HG02678 (cell line): ENCODE data around the gene OPA3.
"Not testable (repeated sequence)": the region's sequence is repeated elsewhere in the genome, so short reads cannot be mapped to it uniquely, and the experiment has no call there.

Experiments
- ATAC-seq: cut with Tn5 transposase; IDR thresholded peaks from one replicate; pipeline ENCODE4 v1.9.1; 2021; ENCODE audit warnings: mild to moderate bottlenecking, moderate library complexity; ENCODE audit not compliant: unreplicated experiment

Gene OPA3

DNA sequence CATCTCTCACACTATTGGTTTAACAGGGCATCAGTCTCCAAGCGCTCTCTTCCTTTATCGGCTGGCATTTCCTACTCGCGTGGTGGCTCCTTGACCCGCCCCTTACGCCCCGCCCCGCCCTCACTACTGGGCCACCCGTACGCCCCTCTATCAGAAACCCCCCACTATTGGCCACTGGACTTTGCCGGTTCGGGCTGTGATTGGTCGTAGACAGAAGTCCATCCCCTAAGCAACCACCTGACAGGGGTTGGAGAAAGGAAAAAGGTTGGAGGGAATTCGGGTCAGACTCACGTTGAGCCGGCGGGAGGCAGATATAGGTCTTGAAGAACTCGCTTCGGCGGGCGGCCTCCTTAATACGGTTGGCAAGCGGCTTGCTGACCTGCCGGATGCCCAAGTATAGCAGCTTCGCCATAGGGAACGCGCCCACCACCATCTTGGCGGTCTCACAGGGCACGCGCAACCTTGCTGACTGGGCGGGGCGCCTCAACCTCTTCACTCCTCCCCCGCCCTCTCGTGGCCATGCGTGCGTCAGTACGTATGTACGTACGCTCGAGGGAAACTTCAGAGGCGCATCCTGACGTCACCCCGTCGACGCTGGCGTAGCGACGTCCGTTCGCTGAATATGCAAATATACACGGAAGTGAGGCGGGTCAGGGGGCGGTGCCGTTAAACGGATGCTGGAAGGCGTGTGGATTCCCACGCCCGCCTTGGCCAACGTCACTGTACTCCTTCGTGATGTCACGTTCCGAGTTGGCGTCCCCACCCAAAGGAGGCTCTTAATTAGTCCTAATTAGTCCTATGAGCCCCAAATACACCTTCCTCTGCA, at the start of gene OPA3:
TSS of gene OPA3 (minus strand) at position 471 of the 826 bp plus-strand sequence. CDS start at position 433, 38 bp downstream.
- ATAC-seq = peak; percentile 85

DNA sequence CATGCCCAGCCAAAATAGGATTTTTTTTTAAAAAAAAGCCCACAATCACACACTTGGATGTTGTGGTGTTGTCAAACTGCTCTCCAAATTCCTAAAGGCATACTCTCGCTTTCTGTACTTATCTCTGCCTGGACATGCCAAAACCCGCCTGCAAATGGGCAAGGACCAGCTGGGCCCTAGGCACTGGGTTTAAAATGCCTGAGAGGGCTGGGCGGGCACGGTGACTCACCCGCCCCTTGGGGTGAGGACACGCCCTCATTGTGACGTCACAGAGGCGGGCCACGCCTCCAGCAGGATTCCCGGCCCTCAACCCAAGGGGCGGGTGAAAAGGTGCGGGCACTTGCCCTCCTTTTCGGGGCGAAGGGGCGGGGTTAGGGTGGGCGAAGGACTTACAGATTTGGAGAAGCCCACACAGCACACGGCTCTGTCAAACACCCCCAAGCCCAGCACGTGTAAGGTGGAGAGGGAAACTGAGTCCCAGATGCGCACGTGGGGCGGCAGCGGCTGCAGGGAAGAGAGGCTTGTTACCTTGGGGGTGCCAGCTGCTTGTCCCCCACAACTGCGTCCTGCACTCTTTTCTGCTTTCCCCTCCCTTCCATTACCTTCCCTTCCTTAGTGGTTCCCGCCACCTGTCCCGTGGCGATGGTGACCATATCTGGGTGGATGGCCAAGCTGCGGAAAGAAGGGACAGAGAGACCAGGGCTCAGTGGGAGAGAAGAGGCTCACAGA, 48.0 kb upstream of the OPA3 start:
- no peak for ATAC-seq

DNA sequence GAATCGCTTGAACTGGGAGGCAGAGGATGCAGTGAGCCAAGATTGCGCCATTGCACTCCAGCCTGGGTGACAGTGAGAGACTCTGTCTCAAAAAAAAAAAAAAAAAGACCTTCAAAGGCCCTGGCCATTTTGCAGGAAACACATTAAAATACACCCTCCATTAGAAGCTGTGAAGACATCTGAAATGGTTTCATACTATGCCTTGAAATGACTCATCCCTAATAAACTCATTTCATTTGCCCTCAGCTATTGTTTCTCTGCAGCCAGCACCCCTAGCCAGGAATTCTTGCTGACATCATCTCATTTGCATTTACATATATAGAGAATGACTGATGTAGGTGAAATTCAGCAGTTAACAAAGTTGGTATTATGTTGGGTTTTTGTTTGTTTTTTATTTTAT, 45.9 kb upstream of the OPA3 start:
- no peak for ATAC-seq

DNA sequence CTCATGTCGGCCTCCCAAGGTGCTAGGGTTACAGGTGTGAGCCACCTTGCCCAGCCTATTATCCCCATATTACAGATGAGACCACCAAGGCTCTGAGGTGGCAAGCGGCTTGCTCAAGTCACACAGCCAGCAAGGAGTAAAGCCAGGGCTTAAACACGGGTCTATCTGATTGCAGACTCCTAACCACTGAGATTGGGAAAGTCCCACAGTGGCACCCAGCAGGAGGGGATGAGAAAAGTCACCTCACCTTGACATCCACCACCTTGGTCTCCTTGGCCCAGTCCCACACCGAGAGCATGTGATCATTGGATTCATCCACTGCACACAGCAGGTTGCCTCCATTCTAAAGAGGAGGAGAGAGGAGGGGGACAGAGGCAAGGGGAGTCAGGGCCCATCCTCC, 45.1 kb upstream of the OPA3 start:
- ATAC-seq = no peak

DNA sequence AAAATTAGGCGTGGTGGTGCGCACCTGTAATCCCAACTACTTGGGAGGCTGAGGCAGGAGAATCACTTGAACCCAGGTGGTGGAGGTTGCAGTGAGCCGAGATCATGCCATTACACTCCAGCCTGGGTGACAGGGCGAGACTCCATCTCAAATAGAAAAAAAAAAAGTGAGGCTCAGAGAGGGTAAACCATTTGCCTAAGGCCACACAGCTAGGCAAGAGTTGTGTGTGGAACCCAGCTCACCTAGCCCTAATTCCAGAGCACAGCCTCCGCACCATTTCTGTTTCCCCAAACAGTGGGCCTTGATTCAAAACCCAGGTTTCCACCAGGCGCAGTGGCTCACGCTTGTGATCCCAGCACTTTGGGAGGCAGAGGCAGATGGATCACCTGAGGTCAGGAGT, 43.6 kb upstream of the OPA3 start:
- ATAC-seq = not testable (repeated sequence)

DNA sequence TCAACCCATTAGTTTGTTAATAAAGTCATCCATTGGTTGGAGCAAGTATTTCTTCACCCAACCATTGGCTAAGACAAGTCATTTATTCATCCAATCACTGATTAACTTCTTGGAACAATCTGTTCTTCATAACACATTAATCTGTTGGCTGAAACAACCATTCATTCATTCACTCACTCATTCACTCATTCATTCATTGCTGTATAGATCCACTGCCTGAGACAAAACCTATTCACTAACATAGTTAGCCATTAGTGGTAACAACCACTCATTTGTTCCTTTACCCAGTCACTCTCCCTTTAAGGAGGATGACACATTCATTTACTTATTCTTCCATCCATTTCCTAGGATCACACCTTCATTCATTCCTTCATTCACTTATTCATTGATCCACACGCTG, 39.4 kb upstream of the OPA3 start:
- ATAC-seq = no peak

DNA sequence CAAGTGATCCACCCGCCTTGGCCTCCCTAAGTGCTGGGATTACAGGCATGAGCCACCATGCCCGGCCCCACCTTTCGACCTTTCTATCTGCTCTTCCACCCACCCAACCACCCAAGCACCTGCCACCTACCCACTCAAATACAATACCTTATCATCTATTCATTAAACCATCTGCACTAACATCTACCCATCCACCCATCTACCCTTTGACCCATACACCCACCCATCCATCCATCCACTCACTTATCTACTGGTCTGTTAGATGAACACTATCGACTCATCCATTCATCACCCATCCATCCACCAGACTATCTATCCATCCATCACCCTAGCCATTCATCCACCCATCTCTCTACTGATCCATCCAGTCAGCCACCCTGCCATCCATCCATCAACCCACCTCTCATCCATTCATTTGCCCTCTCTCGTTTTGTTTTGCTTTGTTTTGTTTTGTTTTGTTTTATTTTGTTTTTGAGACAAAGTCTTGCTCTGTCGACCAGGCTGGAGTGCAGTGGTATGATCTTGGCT, 37.4 kb upstream of the OPA3 start:
- ATAC-seq = no peak

DNA sequence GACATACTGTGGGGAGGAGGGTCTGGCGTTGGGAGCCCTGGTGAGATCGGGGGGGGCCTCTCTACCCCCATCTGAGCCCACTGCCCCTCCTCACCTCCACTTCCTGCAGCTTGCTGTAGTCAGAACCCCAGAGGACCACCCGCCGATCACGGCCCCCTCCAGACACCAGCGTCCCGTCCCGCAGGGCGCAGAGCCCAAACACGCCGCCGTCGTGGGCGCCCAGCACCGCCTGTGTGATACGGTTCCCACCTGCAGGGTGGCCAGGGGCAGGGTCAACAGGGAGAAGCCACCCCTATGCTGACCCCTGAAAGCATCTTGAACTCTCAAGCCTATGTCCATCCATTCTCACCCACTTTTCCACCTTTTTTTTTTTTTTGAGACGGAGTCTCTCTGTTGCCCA, 36.8 kb upstream of the OPA3 start:
- no peak for ATAC-seq

DNA sequence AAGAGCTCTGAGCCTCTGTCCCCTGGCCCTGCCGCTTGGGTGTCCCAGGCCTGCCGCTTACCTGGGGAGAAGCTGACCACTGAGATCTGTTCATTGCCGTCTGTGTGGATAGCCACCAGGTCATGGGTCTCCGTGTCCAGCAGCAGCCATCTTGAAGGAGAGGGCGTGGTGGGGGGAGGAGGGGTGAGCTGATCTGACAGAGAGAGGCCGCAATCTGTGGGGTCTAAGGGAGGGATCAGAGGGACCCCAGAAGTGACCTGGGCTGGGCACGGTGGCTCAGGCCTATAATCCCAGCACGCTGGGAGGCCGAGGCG, 32.1 kb upstream of the OPA3 start:
- ATAC-seq = no peak

DNA sequence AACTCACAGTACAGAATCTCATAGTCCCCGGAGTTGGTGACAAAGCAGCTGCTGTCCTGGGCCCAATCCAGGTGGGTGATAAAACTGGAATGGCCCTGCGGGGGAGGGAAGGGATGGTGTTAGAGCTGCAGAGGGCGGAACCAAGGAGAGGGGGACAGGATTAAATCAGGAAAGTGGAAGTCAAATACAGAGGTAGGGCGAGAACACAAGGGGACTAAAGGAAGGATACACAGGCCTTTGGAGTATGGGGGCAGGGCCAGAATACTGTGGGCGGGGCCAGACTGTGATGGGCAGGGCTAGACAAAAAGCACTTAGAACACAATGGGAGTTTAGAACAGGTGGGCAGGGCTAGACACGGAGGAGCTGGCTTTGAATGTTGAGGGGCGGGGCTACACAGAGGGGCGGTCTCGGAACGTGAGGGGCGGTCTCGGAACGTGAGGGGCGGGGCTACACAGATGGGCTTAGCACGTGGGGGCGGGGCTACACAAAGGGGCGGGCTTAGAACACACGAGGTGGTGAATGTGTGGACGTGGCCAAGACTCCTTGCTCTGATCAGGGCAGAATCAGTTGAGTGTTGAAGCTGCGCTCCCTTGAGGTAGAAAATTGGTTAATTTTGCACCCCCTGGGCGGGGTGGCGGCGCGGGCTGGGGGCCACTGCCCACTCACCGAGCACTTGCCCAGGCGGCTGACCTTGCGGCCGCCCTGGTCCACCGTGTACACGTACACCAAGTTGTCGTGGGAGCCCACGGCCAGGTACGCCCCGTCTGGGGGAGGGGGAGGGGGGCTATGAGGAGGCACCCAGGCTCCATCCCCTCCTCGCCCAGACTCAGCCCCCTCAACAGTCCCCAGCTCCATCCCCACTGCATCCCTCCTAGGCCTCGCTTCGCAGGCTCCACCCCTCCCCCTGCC, 31.4 kb upstream of the OPA3 start:
- ATAC-seq = no peak

DNA sequence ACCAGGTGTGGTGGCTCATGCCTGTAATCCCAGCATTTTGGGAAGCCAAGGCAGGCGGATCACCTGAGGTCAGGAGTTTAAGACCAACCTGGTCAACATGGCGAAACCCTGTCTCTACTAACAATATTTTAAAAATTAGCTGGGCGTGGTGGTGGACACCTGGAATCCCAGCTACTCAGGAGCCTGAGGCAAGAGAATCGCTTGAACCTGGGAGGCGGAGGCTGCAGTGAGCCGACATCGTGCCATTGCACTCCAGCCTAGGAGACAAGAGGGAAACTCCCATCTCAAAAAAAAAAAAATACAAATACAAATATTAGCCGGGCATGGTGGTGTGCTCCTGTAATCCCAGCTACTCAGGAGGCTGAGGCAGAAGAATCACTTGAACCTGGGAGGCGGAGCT, 30.5 kb upstream of the OPA3 start:
- not testable (repeated sequence) for ATAC-seq

DNA sequence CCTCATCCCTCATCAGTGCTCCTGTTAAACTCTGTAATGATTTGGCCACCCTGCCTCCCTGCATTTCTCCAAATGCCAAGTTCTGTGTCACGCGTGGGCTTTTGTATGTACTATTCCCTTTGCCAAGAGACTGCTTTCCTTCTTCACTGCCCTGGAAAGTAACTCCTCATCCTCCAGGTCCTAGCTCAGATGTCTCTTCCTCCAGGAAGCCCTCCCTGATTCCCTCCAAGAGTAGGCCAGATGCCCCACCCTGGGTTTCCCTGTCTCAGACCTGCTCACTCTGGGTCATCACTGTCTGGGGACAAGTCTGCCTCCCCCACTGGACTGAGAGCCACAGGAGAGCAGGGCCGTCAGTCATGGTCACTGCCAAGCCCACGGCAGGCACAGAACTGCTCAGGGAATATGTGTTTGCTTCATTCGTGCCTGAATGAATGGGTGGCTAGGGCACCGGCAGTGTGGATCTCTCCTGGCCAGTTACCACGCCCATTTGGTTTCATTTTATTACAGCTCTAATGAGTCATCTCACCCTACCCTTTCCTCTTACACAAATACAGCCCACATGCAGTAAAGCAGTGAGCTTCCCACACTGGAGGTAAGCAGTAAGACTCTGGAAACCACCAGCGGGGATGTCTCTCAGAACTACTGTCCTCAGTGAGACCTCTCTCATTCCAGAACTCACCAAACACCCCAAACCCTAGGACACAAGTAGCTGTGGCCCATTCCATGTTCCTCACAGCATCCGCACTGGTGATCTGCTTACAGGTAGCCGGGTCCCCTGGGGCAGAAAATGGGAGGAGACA, 29.5 kb upstream of the OPA3 start:
- peak; percentile 44 for ATAC-seq

DNA sequence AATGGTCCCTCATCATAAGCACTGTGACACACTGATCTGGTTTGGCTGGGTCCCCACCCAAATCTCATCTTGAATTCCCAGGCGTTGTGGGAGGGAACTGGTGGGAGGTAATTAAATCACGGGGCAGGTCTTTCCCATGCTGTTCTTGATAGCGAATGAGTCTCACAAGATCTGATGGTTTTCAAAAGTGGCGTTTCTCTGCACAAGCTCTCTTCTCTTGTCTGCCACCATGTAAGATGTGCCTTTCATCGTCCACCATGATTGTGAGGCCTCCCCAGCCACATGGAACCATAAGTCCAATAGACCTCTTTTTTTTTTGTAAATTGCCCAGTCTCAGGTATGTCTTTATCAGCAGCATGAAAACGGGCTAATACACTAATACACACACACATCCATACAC, 24.3 kb upstream of the OPA3 start:
- ATAC-seq = no peak

DNA sequence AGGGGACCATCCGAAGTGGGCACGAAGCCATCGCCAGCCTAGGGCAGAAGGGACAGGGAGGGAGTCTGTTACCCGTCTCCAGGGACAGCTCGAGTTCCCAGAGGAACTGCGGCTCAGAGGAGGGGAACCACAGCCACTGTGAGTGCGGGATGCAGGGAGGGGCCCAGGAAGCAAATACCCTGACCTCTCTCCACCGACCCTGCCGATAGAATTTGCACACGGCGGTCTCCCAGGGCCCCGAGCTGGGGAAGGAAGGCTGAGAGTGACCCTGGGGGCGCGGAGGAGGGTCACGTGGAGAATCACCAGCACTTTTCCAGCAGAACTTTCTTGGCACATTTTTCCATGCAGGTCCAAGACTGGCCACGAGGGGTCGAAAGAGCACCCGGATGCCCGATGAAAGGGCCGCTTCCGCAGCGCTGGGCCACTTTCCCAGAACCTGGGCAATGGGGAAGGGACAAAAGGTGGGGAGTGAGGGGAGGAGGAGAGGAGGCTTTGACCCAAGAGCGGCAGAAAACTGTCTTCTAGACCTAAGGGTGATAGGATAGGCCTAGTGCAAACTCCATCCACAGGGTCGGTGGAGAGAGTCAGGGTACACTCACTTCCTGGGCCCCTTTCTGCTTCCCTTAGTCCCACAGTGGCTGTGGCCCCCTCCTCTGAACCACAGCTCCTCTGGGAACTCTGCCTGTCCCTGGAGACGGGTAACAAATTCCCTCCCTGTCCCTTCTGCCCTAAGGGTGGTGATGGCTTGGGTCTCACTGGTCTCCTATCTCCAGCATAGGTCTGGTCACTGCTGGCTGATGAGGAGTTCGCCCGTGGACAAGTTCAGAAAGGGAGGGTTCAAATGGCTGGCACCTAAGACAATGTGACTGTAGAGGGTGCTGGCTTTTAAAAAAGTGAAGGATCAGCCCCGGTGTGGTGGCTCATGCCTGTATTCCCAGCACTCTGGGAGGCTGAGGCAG, 22.7 kb upstream of the OPA3 start:
- ATAC-seq = no peak

DNA sequence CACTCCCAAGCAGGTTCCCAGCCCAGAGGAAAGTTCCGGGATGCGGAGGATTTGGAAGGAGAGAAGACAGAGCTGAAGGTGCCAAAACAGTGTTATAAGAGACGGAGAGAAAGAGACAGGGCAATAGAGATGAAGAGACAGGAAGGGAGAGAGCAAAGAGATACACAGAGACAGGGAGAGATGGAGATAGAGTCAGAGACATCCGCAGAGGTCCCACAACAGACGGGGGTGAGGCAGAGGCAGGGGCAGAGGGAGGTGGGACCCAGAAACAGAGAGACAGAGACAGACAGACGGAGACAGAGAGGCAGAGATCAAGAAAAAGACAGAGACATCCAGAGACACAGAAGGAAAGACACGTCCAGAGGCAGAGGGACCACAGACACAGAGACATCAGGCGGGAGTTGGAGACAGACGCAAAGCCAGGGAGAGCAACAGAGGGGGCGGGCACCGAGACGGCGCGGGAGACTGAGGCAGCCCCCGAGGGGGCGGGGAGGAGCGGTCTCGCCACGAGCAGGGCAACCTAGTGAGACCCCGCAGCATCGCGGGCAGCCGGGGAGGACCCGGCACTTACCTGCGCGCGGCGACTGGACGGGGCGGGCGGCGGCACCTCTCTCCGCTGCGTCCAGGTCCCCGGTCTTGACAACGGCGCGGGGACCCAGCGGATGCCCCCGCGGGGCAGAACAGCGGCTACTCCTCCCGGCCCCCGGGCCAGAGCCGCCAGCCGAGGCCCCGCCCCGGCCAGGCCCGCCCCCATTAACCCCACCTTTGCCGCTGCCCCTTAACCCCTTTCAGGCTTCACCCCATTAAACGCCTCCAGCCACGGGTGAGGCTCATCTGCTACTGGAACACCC, 17.1 kb upstream of the OPA3 start, which contains the start of gene GPR4:
TSS of gene GPR4 (minus strand) at position 689 of the 851 bp plus-strand sequence. CDS start 10,346 bp downstream, outside the sequence.
- ATAC-seq = no peak

DNA sequence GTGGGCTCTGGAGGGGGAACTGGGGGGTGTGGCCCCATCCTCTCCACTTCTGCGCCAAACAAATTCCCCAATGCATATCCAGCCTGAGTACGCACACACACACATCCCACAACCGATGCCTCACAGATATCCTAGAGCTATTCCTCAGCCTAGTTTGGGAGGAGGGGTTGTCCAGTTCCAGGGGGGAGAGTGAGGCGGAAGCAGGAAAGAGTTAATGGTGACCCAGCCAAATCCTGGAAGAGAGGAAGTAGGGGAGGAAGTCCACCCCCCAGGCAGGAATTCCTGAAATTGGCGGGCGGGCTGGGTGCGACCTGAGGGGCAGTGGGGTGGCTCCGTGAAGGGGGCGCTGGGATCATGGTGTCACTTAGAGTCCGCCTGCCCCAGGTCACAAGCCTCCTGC, 16.5 kb upstream of the OPA3 start:
- ATAC-seq = no peak

DNA sequence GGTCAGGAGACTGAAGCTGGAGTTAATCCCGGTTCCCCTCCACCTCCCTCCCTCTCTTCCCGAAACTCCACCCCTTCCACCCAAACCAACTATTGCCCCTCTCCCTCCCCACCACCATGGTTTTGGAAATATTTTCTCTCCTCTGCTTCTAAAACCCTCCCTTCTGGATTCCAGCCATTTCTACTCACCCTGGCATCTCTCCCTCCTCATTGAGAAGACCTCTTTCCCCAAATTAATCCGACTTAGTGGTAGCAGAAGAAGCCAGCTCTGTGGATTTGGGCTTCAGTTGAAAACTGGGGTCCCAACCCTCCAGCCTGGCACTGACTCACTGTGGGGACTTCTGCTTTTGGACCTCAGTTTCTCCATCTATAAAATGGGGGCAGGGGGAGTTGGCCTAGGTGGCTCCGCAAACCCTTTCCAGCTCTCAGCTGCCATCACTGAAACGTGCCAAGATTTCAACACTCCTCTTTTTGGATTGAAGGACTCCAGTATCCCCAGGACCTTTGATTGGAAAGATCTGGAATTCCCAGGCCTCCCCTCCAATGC, 15.8 kb upstream of the OPA3 start:
- no peak for ATAC-seq

DNA sequence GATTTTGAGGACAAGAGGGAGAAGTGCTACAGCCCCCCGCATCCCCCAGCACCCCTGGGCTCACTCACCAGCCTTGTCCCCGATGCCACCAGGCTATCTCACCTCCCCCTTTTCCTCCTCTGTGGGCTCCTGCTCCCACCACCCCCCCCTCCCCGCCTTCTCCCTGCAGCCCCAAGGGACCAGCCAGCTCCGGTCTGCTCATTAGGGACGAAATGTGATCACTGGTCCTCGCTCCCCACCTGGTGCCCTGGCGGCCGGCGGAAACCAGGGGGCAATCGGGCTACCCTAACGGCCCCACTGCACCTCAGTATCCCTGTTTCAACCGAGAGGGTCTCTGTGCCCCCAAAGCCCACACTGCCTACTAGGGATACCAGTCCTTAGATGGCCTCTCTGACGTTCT, 14.7 kb upstream of the OPA3 start:
- no peak for ATAC-seq
